ENCODE data around the gene HCFC1.
A peak's percentile ranks its signal among the peaks of the same experiment; 100 is the strongest.

HCFC1 gene

GRCh38 chrX:153952373-153953026, 19.1 kb downstream of the HCFC1 start:
- no peak overlapping the region for H3K4me3 ChIP-seq (ENCODE audit: low read depth, low read length)
- DNase-seq (ENCODE audit: low read depth): no peak
- no peak for TF ChIP-seq CTCF (IDR thresholded peaks at IDR 0.05; ENCODE audit: insufficient read depth, low read depth, low read length, missing control alignments)

DNA sequence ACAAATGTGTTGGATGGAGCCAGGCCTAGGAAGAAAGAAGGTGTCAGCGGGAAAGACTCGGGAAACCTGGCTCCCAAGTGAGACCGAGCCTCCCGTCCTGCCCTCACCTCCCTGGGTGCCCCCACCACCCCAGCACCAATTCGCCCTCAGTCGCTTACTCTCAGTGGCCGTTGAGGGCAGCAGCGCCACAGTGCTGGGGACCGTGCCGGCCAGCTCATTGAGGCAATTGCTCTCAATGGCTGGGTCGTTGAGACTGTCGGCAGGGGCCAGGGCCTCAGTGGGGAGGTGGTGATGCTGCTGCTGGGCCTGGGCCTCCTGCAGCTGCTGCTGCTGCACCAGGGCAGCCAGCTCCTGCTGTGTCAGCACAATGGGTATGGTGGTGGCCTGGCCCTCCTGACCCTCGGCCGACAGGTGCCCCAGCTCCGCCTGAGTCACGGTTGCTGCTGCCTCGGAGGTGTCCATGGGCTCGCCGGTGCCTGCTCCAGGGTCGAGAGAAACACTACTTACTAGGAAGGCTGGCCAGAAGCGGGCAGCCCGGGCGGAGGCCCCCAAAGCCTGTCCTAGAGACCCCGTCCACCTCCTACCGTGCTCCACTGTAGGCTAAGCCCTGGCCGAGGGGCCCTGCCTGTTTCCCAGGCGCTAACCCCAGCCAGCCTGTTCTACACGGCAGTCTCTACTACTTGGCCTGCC, 19.8 kb downstream of the HCFC1 start:
- TF ChIP-seq CTCF (IDR thresholded peaks at IDR 0.05; ENCODE audit: insufficient read depth, low read depth, low read length, missing control alignments): no peak
- DNase-seq (ENCODE audit: low read depth): no peak
- no peak overlapping the region for H3K4me3 ChIP-seq (ENCODE audit: low read depth, low read length)

DNA sequence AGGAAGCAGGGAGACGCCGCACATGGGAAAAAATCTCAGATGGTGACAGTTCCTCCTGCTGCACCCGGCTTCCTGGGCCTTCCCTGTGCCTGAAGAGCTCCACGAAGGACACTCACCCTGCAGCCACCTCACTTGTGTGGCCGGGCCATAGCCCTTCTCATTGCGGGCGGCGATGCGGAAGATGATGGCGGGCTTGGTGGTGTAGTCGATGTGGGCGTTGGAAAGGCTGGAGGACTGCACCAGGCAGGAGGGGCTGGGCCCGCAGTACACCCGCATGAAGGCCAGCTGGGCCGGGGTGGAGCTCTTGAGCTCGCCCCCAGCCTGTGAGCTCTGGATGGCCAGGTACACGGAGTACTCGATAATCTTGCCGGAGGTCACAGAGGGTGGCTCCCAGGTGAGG, 21.5 kb downstream of the HCFC1 start:
- TF ChIP-seq CTCF (IDR thresholded peaks at IDR 0.05; ENCODE audit: insufficient read depth, low read depth, low read length, missing control alignments): no peak
- no peak overlapping the region for H3K4me3 ChIP-seq (ENCODE audit: low read depth, low read length)

DNA sequence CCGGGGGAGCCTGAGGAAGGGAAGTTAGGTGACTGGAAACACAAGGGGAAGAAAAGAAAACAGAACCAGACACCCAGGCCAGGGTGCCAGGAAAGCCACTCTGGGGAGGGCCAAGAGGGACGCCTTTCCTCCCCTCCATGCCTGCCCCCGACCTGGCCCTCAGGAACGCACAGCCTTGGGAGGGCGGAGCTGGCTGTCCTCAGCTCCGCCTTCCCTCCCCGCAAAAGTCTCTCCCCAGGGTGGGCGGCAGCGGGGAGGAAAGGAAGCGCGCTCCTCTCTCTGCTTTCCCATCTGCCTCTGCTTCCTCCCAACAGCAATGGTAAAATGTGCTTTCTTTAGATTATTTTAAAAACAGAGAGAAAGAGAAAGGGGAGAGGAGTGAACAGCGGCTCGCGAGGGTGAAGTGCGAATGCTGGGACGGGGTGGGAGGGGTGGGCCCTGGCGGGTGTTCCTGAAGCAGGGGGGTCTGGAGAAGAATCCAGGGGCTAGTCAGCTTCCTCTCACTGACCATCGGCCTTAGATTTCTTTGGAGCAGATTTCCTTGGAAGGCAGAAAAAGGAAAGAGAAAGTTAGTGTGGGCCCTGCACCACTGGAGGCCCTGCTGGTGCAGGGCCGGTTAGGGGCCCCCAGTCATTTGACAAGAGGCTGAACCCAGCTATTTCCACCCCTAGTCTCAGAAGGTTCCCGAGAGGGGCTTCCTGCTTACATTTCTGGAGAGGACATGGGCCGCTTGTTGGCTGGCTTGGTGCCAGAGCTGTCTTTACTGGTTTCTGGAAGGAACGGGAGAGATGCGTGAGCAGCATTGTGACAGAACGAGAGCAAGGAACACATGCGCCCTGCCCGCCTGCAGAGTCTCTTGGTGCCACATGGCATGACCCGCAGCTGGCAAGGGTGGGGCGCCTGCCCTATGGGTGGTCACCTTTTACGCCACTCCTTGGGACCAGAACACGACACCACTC, 22.5 kb downstream of the HCFC1 start:
- TF ChIP-seq CTCF (IDR thresholded peaks at IDR 0.05; ENCODE audit: insufficient read depth, low read depth, low read length, missing control alignments): no peak
- H3K4me3 ChIP-seq (ENCODE audit: low read depth, low read length): no peak overlapping the region
- DNase-seq (ENCODE audit: low read depth): no peak

More for the DNA sequence above, 21.5 kb downstream of the HCFC1 start:
- DNase-seq (ENCODE audit: low read depth): no peak

- H3K4me3 ChIP-seq (ENCODE audit: low read depth, low read length): no peak overlapping the region
- no peak for DNase-seq (ENCODE audit: low read depth)
- TF ChIP-seq CTCF (IDR thresholded peaks at IDR 0.05; ENCODE audit: insufficient read depth, low read depth, low read length, missing control alignments): no peak
Measured at GRCh38 chrX:153948002-153948466, 23.6 kb downstream of the HCFC1 start.

DNA sequence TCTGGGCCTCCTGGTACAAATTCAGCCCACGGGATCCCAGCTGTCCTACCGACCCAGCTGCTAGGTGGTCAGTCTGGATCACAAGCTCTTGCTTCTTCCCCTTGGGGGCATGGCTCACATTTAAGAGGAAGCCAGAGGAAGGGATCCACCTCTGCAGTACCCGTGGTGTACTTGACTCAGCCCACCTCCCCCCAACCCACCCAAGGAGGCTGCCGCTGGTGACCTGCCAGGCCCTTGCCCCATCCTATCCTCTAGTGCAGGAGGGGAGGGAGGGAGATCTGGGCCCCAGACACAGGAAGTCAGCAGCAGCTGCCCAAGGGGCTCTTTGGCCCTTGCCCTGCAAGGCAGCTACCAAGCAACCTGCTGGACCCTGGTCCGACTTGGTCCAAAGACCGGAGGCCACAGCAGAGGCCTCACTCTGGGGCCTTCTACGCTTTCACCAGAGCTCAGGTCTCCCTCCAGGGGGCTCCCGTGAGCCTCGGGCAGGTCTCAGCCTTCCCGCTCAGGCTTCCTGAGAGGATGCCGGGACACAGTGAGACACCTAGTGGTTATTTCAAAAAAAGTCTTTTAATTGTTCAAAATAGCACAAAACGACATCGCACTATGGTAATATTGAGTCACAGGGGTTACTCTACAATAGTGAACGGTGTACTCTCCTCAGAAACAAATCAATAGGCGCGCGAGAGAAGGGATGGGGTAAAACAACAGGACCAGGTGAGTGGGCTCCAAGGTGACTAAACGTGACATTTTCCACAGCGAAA, 24.4 kb downstream of the HCFC1 start:
- peak; percentile 84 for DNase-seq (ENCODE audit: low read depth)
- H3K4me3 ChIP-seq (ENCODE audit: low read depth, low read length): no peak overlapping the region
- TF ChIP-seq CTCF (IDR thresholded peaks at IDR 0.05; ENCODE audit: insufficient read depth, low read depth, low read length, missing control alignments): peak; percentile 79

Measured in GM12865 (cell line).